Measurements from ENCODE around the gene CEACAM21.
"Not testable (repeated sequence)": the region's sequence is repeated elsewhere in the genome, so short reads cannot be mapped to it uniquely, and the experiment has no call there.

The CEACAM21 gene

GRCh38 chr19:41549884-41550283, 26.1 kb upstream of the CEACAM21 start:
- ATAC-seq, result no peak

- ATAC-seq, result no peak
Observed at GRCh38 chr19:41551212-41551610, 24.8 kb upstream of the CEACAM21 start.

GRCh38 chr19:41551711-41552110, 24.3 kb upstream of the CEACAM21 start:
- ATAC-seq, result no peak

GRCh38 chr19:41552558-41552957, 23.4 kb upstream of the CEACAM21 start:
- ATAC-seq, result peak; percentile 24 to 33

GRCh38 chr19:41553804-41554203, 22.2 kb upstream of the CEACAM21 start:
- no peak for ATAC-seq

GRCh38 chr19:41554907-41555306, 21.1 kb upstream of the CEACAM21 start:
- ATAC-seq, result peak; percentile 27 to 44

- no peak for ATAC-seq
Observed at GRCh38 chr19:41555748-41556147, 20.2 kb upstream of the CEACAM21 start.

- peak; percentile 69 to 76 for ATAC-seq
Observed at GRCh38 chr19:41563854-41564514, 12.0 kb upstream of the CEACAM21 start.

GRCh38 chr19:41564515-41565378, 11.2 kb upstream of the CEACAM21 start:
- ATAC-seq, result no peak

GRCh38 chr19:41565379-41565720, 10.6 kb upstream of the CEACAM21 start:
- ATAC-seq, result no peak

GRCh38 chr19:41566001-41566400, 10.0 kb upstream of the CEACAM21 start:
- no peak for ATAC-seq

- ATAC-seq, result no peak
Observed at GRCh38 chr19:41569481-41570150, 6.3 kb upstream of the CEACAM21 start.

GRCh38 chr19:41570179-41570578, 5.8 kb upstream of the CEACAM21 start:
- ATAC-seq, result no peak

- peak; percentile 94 to 99 for ATAC-seq
Observed at GRCh38 chr19:41570639-41571112, 5.3 kb upstream of the CEACAM21 start.

GRCh38 chr19:41577144-41577830, 1.3 kb downstream of the CEACAM21 start:
- ATAC-seq, result no peak

- ATAC-seq, result no peak
Observed at GRCh38 chr19:41577833-41578232, 1.9 kb downstream of the CEACAM21 start.

GRCh38 chr19:41578886-41579285, 2.9 kb downstream of the CEACAM21 start:
- ATAC-seq, result no peak

- ATAC-seq, result not testable (repeated sequence)
Observed at GRCh38 chr19:41581068-41581467, 5.1 kb downstream of the CEACAM21 start.

- ATAC-seq, result not testable (repeated sequence)
Observed at GRCh38 chr19:41582577-41583182, 6.7 kb downstream of the CEACAM21 start.

GRCh38 chr19:41584260-41584810, 8.4 kb downstream of the CEACAM21 start:
- ATAC-seq, result no peak

GRCh38 chr19:41584931-41585330, 9.0 kb downstream of the CEACAM21 start:
- no peak for ATAC-seq

GRCh38 chr19:41586064-41586463, 10.1 kb downstream of the CEACAM21 start:
- no peak for ATAC-seq

Data from activated CD4-positive, CD25-positive, alpha-beta regulatory T cell treated with anti-CD3 and anti-CD28 coated beads, Interleukin-2, amount 50 U/mL, for 24 hours (primary cell).